ENCODE results near the gene CCDC127.
"Not testable (repeated sequence)": the region's sequence is repeated elsewhere in the genome, so short reads cannot be mapped to it uniquely, and the experiment has no call there.

DNA sequence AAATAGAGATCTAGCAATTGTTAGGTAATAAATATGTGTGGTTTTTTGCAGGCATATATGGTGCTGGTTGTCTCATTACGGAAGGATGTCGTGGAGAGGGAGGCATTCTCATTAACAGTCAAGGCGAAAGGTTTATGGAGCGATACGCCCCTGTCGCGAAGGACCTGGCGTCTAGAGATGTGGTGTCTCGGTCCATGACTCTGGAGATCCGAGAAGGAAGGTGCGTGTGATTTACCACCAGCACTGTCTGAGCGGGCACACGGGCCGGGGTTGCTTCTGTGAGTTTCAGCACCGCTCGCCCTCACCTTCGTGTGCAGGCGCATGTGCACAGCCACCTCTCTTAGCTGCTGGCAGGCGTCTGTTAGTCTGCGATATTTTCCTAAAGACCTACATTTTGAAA is 15.5 kb upstream of the CCDC127 start:
- TF ChIP-seq, protein P1, sequence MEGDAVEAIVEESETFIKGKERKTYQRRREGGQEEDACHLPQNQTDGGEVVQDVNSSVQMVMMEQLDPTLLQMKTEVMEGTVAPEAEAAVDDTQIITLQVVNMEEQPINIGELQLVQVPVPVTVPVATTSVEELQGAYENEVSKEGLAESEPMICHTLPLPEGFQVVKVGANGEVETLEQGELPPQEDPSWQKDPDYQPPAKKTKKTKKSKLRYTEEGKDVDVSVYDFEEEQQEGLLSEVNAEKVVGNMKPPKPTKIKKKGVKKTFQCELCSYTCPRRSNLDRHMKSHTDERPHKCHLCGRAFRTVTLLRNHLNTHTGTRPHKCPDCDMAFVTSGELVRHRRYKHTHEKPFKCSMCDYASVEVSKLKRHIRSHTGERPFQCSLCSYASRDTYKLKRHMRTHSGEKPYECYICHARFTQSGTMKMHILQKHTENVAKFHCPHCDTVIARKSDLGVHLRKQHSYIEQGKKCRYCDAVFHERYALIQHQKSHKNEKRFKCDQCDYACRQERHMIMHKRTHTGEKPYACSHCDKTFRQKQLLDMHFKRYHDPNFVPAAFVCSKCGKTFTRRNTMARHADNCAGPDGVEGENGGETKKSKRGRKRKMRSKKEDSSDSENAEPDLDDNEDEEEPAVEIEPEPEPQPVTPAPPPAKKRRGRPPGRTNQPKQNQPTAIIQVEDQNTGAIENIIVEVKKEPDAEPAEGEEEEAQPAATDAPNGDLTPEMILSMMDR (IDR thresholded peaks at IDR 0.05; ENCODE audit: low read depth, low read length, poor library complexity, severe bottlenecking): not testable (repeated sequence)
- TF ChIP-seq EZH2phosphoT487 (IDR thresholded peaks at IDR 0.05; ENCODE audit: borderline replicate concordance, low read length): not testable (repeated sequence)

Measured in DOHH2 (cell line).